Adipocyte (in vitro differentiated cells): ENCODE results near the gene CNTNAP5.

Experiments
- DNase-seq: peaks from one replicate; pipeline ENCODE4 v3.0.0-alpha.2; 2015; ENCODE audit warnings: low read depth
- H3K27me3 ChIP-seq: replicated peaks from 2 replicates; pipeline ENCODE4 v1.7.0; 2013; ENCODE audit warnings: mild to moderate bottlenecking, low read length, moderate library complexity; ENCODE audit not compliant: control insufficient read depth, insufficient read depth
- H3K36me3 ChIP-seq: 2 replicates; pipeline ENCODE4 v1.7.0; 2013; ENCODE audit warnings: low read length, mild to moderate bottlenecking, moderate library complexity; ENCODE audit not compliant: control insufficient read depth, insufficient read depth, severe bottlenecking
- H3K4me1 ChIP-seq: 2 replicates; pipeline ENCODE4 v1.7.0; 2013; ENCODE audit warnings: mild to moderate bottlenecking, low read length, moderate library complexity; ENCODE audit not compliant: control insufficient read depth, insufficient read depth
- H3K4me3 ChIP-seq: 2 replicates; pipeline ENCODE4 v1.7.0; 2013; ENCODE audit warnings: mild to moderate bottlenecking, low read length, moderate library complexity
- H3K9ac ChIP-seq: 2 replicates; pipeline ENCODE4 v1.7.0; 2013; ENCODE audit warnings: mild to moderate bottlenecking, low read length, moderate library complexity
- H3K9me3 ChIP-seq: 2 replicates; pipeline ENCODE4 v1.7.0; 2013; ENCODE audit warnings: mild to moderate bottlenecking, low read length, moderate library complexity; ENCODE audit not compliant: control insufficient read depth

The CNTNAP5 gene

GRCh38 chr2:124309563-124310138 lies 284.6 kb downstream of the CNTNAP5 start:
- Histone ChIP-seq H3K27me3 (no peaks in the 10 kb centered on the region), H3K9me3 (no peaks in the 10 kb centered on the region), H3K4me3 (no peak overlapping the region), H3K9ac (no peak overlapping the region), H3K36me3 (no peaks in the 10 kb centered on the region), H3K4me1 (no peaks in the 10 kb centered on the region)
- no peak for DNase-seq

DNA sequence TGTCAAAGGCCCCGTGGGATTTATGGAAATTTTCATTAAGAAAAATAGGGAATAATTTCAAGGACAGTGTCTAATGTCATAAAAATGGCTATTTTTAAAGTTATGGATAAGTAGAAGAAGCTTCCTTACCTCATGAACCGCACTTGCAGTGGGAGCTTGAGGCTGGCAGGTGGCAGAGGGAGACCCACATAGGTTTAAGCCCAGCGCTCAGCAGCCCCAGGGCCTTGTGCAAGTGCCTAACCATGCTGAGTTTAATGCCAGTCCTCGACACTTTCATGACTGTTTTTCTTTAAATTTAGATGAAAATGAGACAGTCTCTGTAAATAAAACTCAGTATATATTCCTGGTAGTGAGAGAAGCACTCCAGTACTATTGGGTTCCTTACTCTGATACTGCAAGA lies 285.6 kb downstream of the CNTNAP5 start:
- no peaks in the 10 kb centered on the region for H3K4me1 ChIP-seq
- no peaks in the 10 kb centered on the region for H3K27me3 ChIP-seq
- no peak overlapping the region for H3K9ac ChIP-seq
- H3K9me3 ChIP-seq: no peaks in the 10 kb centered on the region
- H3K4me3 ChIP-seq: no peak overlapping the region
- DNase-seq: no peak
- H3K36me3 ChIP-seq: no peaks in the 10 kb centered on the region

GRCh38 chr2:124314084-124314483 lies 289.0 kb downstream of the CNTNAP5 start:
- DNase-seq: no peak
- Histone ChIP-seq H3K4me1 (no peaks in the 10 kb centered on the region), H3K9me3 (no peaks in the 10 kb centered on the region), H3K9ac (no peak overlapping the region), H3K4me3 (no peak overlapping the region), H3K36me3 (no peaks in the 10 kb centered on the region), H3K27me3 (no peaks in the 10 kb centered on the region)

DNA sequence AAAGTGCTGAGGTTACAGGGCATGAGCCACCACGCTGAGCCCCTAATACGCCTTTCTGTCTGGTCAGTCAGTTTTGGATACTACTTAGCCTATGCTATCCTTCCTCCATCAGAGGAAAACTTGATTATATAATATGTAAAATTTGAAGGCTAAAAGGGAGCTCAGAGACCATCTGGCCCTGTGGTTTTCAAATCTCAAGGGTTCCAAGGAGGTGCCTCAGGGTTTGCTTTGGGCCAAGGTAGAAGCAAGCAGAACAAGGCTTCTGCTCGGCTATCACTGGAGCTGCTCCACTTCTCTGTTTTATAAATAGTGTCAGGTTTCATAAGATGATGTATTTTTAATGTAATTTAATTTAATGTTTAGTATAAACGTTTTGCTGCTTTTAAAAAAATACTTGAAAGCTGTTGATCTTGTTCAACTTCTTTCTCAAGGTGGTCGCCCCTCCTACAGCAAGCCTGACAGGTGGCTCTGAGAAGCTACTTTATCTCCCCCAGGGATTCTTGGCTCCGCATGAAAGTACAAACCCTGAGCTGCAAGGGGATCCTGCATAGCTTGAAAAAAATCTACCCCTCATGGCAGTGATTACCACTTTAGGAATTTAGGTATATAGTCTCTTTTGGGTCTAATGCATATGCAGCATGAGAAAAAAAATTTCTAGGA lies 290.3 kb downstream of the CNTNAP5 start:
- Histone ChIP-seq H3K9me3 (no peaks in the 10 kb centered on the region), H3K36me3 (no peaks in the 10 kb centered on the region), H3K4me1 (no peaks in the 10 kb centered on the region), H3K4me3 (no peak overlapping the region), H3K27me3 (no peaks in the 10 kb centered on the region), H3K9ac (no peak overlapping the region)
- DNase-seq: no peak

DNA sequence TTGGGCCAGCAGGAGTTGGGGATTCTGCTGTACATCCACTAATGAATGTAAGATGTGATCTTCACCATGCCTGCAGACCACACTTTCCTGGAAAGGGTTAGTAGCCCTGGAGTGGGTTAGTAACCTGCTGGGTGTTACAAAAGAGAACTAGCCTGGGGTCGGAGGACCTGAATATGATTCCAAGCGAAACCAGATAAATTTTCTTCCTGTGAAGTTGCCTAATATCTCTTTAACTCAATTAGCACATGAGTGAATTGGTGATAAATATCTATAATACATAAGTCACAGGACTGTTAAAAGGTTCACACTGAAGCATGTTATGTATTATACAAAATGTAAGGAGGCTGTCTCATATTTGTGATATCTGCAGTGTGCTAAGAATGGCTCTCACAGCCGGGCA lies 291.0 kb downstream of the CNTNAP5 start:
- H3K36me3 ChIP-seq: no peaks in the 10 kb centered on the region
- DNase-seq: no peak
- H3K4me3 ChIP-seq: no peak overlapping the region
- no peaks in the 10 kb centered on the region for H3K9me3 ChIP-seq
- no peak overlapping the region for H3K9ac ChIP-seq
- no peaks in the 10 kb centered on the region for H3K4me1 ChIP-seq
- H3K27me3 ChIP-seq: no peaks in the 10 kb centered on the region

DNA sequence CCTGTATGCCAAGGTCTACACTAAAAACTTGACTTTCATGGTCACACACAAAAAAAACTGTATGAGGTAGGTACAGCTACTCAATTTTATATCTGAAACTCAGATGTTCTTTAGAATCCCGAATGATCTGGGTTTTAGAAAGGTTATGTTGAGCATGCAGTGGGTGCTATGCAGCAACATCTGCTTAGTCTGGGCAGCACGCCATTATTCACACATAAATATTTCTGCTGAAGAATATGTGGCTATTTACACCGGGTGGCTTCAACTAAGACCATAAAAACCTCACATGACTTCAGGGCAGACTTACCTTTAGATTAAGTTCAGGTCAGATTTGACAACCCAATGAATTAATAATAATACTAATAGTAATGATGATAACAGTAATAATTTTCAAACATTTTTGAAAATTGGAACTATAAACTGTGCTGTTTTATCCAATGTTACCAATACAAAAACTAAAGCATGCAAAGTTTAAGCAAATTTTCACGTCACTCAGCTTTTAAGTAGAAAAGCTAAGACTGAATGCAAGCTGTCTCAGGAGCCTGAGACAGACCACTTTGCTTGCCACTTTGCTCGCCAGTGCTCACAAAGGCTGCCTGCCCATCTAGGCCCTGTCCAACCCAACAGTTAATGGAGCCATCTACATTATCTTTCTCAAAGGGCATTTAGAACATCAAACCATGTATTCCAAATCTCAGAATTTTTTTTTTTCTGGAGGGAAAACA lies 292.0 kb downstream of the CNTNAP5 start:
- no peaks in the 10 kb centered on the region for H3K9me3 ChIP-seq
- H3K4me3 ChIP-seq: no peak overlapping the region
- no peak overlapping the region for H3K9ac ChIP-seq
- no peaks in the 10 kb centered on the region for H3K36me3 ChIP-seq
- no peak for DNase-seq
- no peaks in the 10 kb centered on the region for H3K4me1 ChIP-seq
- H3K27me3 ChIP-seq: no peaks in the 10 kb centered on the region

GRCh38 chr2:124317628-124318027 lies 292.5 kb downstream of the CNTNAP5 start:
- Histone ChIP-seq H3K27me3 (no peaks in the 10 kb centered on the region), H3K9ac (no peak overlapping the region), H3K36me3 (no peaks in the 10 kb centered on the region), H3K4me3 (no peak overlapping the region), H3K9me3 (no peaks in the 10 kb centered on the region), H3K4me1 (no peaks in the 10 kb centered on the region)
- DNase-seq: no peak

- Histone ChIP-seq H3K9ac (no peak overlapping the region), H3K4me3 (no peak overlapping the region), H3K27me3 (no peaks in the 10 kb centered on the region), H3K4me1 (no peaks in the 10 kb centered on the region), H3K9me3 (no peaks in the 10 kb centered on the region), H3K36me3 (no peaks in the 10 kb centered on the region)
- DNase-seq: no peak
Observed at GRCh38 chr2:124318913-124319312, 293.8 kb downstream of the CNTNAP5 start.

DNA sequence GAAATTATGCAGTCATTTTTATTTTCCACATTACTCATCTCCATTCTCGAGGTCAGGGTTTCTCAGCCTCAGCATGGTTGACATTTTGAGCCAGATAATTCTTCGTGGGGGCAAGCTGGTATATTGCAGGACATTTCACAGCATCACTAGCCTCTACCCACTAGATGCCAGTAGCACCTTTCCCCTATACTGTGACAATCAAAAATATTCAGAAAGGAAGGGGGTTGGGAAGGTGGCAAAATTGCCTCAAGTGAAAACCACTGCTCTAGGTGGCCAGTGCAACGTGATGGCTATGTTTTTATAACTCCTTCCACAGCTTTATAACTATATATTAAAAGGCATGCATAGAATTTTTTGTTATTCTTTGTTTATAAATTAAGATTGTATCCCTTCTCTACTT lies 294.5 kb downstream of the CNTNAP5 start:
- Histone ChIP-seq H3K4me3 (no peak overlapping the region), H3K4me1 (no peaks in the 10 kb centered on the region), H3K9ac (no peak overlapping the region), H3K9me3 (no peaks in the 10 kb centered on the region), H3K36me3 (no peaks in the 10 kb centered on the region), H3K27me3 (no peaks in the 10 kb centered on the region)
- DNase-seq: no peak

- Histone ChIP-seq H3K9ac (no peak overlapping the region), H3K36me3 (no peaks in the 10 kb centered on the region), H3K27me3 (no peaks in the 10 kb centered on the region), H3K9me3 (no peaks in the 10 kb centered on the region), H3K4me3 (no peak overlapping the region), H3K4me1 (no peaks in the 10 kb centered on the region)
- DNase-seq: no peak
Observed at GRCh38 chr2:124320051-124320688, 295.1 kb downstream of the CNTNAP5 start.

GRCh38 chr2:124323321-124323720 lies 298.2 kb downstream of the CNTNAP5 start:
- H3K9ac ChIP-seq: no peak overlapping the region
- no peaks in the 10 kb centered on the region for H3K27me3 ChIP-seq
- H3K9me3 ChIP-seq: no peaks in the 10 kb centered on the region
- no peak for DNase-seq
- no peaks in the 10 kb centered on the region for H3K36me3 ChIP-seq
- H3K4me3 ChIP-seq: no peak overlapping the region
- H3K4me1 ChIP-seq: peaks cover 9% of the 10 kb centered on the region
